H9 (cell line): Measurements from ENCODE around the gene CHMP2A. TPM values are rescaled to one million over a fixed set of nuclear protein-coding genes. Genes with fewer than 3 reads are reported as not detected.

Experiments used
- DNase-seq: peaks from one replicate; pipeline ENCODE4 v3.0.0-alpha.2; 2017
- H2AFZ ChIP-seq: one replicate; pipeline ENCODE4 v1.6.1; 2013; ENCODE audit warnings: mild to moderate bottlenecking, low read length, control low read depth, moderate library complexity
- H2AK5ac ChIP-seq: 2 replicates; pipeline ENCODE4 v1.6.1; 2013; ENCODE audit warnings: low read length, control low read depth, mixed read lengths; ENCODE audit not compliant: insufficient read length
- H2BK120ac ChIP-seq: one replicate; pipeline ENCODE4 v1.6.1; 2013; ENCODE audit warnings: low read depth, mild to moderate bottlenecking, low read length, control low read depth, inconsistent platforms; ENCODE audit not compliant: poor library complexity, severe bottlenecking
- H2BK12ac ChIP-seq: 2 replicates; pipeline ENCODE4 v1.6.1; 2013; ENCODE audit warnings: low read length, control low read depth, mixed read lengths, low read depth; ENCODE audit not compliant: insufficient read length
- H2BK15ac ChIP-seq: 2 replicates; pipeline ENCODE4 v1.6.1; 2013; ENCODE audit warnings: low read depth, low read length, control low read depth
- H2BK20ac ChIP-seq: one replicate; pipeline ENCODE4 v1.6.1; 2013; ENCODE audit warnings: low read depth, mild to moderate bottlenecking, low read length, control low read depth, inconsistent platforms; ENCODE audit not compliant: poor library complexity, severe bottlenecking
- H2BK5ac ChIP-seq: 2 replicates; pipeline ENCODE4 v1.6.1; 2013; ENCODE audit warnings: low read length, control low read depth, mixed read lengths; ENCODE audit not compliant: insufficient read length
- H3K14ac ChIP-seq: 2 replicates; pipeline ENCODE4 v1.6.1; 2013; ENCODE audit warnings: low read length, control low read depth; ENCODE audit not compliant: insufficient read depth
- H3K18ac ChIP-seq: 2 replicates; pipeline ENCODE4 v1.6.1; 2013; ENCODE audit warnings: low read depth, mild to moderate bottlenecking, mixed read lengths, low read length, control low read depth; ENCODE audit not compliant: insufficient read length
- H3K23ac ChIP-seq: 2 replicates; pipeline ENCODE4 v1.6.1; 2013; ENCODE audit warnings: low read length, control low read depth, mixed read lengths, low read depth; ENCODE audit not compliant: insufficient read length
- H3K23me2 ChIP-seq: 2 replicates; pipeline ENCODE4 v1.6.1; 2013; ENCODE audit warnings: low read depth, mild to moderate bottlenecking, mixed read lengths, low read length, control low read depth; ENCODE audit not compliant: insufficient read length, poor library complexity, severe bottlenecking
- H3K27ac ChIP-seq: 2 replicates; pipeline ENCODE4 v1.5.1; 2013; ENCODE audit warnings: low read length, control low read depth, mixed read lengths, low read depth; ENCODE audit not compliant: insufficient read length
- H3K27me3 ChIP-seq: 2 replicates; pipeline ENCODE4 v1.6.1; 2013; ENCODE audit warnings: low read length, control low read depth, inconsistent platforms; ENCODE audit not compliant: insufficient read depth
- H3K4ac ChIP-seq: 2 replicates; pipeline ENCODE4 v1.6.1; 2013; ENCODE audit warnings: low read depth, mild to moderate bottlenecking, control low read depth, inconsistent platforms, low read length, moderate library complexity
- H3K4me1 ChIP-seq: 2 replicates; pipeline ENCODE4 v1.6.1; 2013; ENCODE audit warnings: low read length, control low read depth, inconsistent platforms; ENCODE audit not compliant: insufficient read depth
- H3K4me2 ChIP-seq: 2 replicates; pipeline ENCODE4 v1.6.1; 2013; ENCODE audit warnings: low read length, control low read depth, mixed read lengths; ENCODE audit not compliant: insufficient read length, insufficient read depth
- H3K56ac ChIP-seq: 2 replicates; pipeline ENCODE4 v1.6.1; 2013; ENCODE audit warnings: low read depth, mild to moderate bottlenecking, mixed read lengths, low read length, control low read depth; ENCODE audit not compliant: insufficient read length
- H3K79me1 ChIP-seq: 2 replicates; pipeline ENCODE4 v1.6.1; 2013; ENCODE audit warnings: low read depth, mild to moderate bottlenecking, moderate library complexity, low read length, control low read depth, inconsistent platforms; ENCODE audit not compliant: insufficient read depth, poor library complexity, severe bottlenecking
- H3K79me2 ChIP-seq: 2 replicates; pipeline ENCODE4 v1.6.1; 2013; ENCODE audit warnings: low read length, control low read depth, inconsistent platforms; ENCODE audit not compliant: insufficient read depth
- H3K9ac ChIP-seq: 2 replicates; pipeline ENCODE4 v1.6.1; 2013; ENCODE audit warnings: low read length, control low read depth, mixed read lengths; ENCODE audit not compliant: insufficient read length; ENCODE audit errors: extremely low read depth
- H3K9me3 ChIP-seq: one replicate; pipeline ENCODE4 v1.6.1; 2013; ENCODE audit warnings: low read depth, low read length, inconsistent platforms; ENCODE audit not compliant: control insufficient read depth
- H3T11ph ChIP-seq: one replicate; pipeline ENCODE4 v1.6.1; 2013; ENCODE audit warnings: mild to moderate bottlenecking, low read length, control low read depth, inconsistent platforms
- H4K20me1 ChIP-seq: one replicate; pipeline ENCODE4 v1.6.1; 2013; ENCODE audit not compliant: control insufficient read depth, insufficient read length, insufficient read depth
- H4K5ac ChIP-seq: 2 replicates; pipeline ENCODE4 v1.6.1; 2013; ENCODE audit warnings: low read depth, mild to moderate bottlenecking, mixed read lengths, low read length, control low read depth; ENCODE audit not compliant: insufficient read length
- H4K8ac ChIP-seq: replicated peaks from 2 replicates; pipeline ENCODE4 v1.6.1; 2013; ENCODE audit warnings: low read length, control low read depth, mixed read lengths, low read depth; ENCODE audit not compliant: insufficient read length
- H4K91ac ChIP-seq: 2 replicates; pipeline ENCODE4 v1.6.1; 2013; ENCODE audit warnings: low read depth, mild to moderate bottlenecking, moderate library complexity, mixed read lengths, low read length, control low read depth; ENCODE audit not compliant: insufficient read length
- H3K27ac Mint-ChIP-seq, 3 experiments: 2 replicates in 2 of 3; 3 replicates in 1 of 3; pipeline ENCODE4 v1.8.0; 2020 to 2021; ENCODE audit warnings: mixed read lengths in 3 of 3, mild to moderate bottlenecking in 1 of 3, moderate library complexity in 1 of 3
- H3K27me3 Mint-ChIP-seq: 2 replicates; pipeline ENCODE4 v1.8.0; 2021; ENCODE audit warnings: low read depth, mild to moderate bottlenecking, moderate library complexity, mixed read lengths
- H3K36me3 Mint-ChIP-seq, 3 experiments: 2 replicates in 2 of 3; 3 replicates in 1 of 3; pipeline ENCODE4 v1.8.0; 2020 to 2021; ENCODE audit warnings: low read depth in 3 of 3, mixed read lengths in 3 of 3; ENCODE audit not compliant: insufficient read depth in 1 of 3
- H3K4me1 Mint-ChIP-seq, 2 experiments: 2 replicates each; pipeline ENCODE4 v1.8.0; 2020; ENCODE audit warnings: mixed read lengths in 2 of 2
- H3K4me3 Mint-ChIP-seq, 2 experiments: 2 replicates in 1 of 2; 3 replicates in 1 of 2; pipeline ENCODE4 v1.8.0; 2020 to 2021; ENCODE audit warnings: mild to moderate bottlenecking in 2 of 2, mixed read lengths in 2 of 2, moderate library complexity in 1 of 2
- H3K9me3 Mint-ChIP-seq, 2 experiments: 2 replicates in 1 of 2; 3 replicates in 1 of 2; pipeline ENCODE4 v1.8.0; 2020; ENCODE audit warnings: mild to moderate bottlenecking in 2 of 2, mixed read lengths in 2 of 2, moderate library complexity in 1 of 2
- CTCF ChIP-seq: fragments of 200-600 bp; sonication (generic); conservative IDR thresholded peaks from 3 replicates; pipeline ENCODE4 v1.8.0; 2021; ENCODE audit warnings: antibody characterized with exemption, mild to moderate bottlenecking
- WGBS: extraction: QIAGEN DNeasy Blood & Tissue Kit; methylation state at CpG from one replicate; pipeline ENCODE4 v1.1.7; 2013; ENCODE audit warnings: missing lambda C conversion rate, low lambda C conversion rate, mixed read lengths; ENCODE audit not compliant: insufficient read length; ENCODE audit errors: extremely low coverage; 5-methylcytosine and 5-hydroxymethylcytosine counted together
- total RNA-seq: library from RNA; stranded (reverse); gene quantifications from 2 replicates; pipeline ENCODE4 v1.2.1, GENCODE V29; 2021

Gene CHMP2A
- total RNA-seq, 1 experiment from 2014 or later = 109 TPM

GRCh38 chr19:58538257-58539168, 16.4 kb downstream of the CHMP2A start:
- peak overlapping the region; percentile 62 to 76 for H3K4me3 Mint-ChIP-seq
- H2BK5ac ChIP-seq = no peak overlapping the region
- H2BK120ac ChIP-seq = no peak overlapping the region
- peak overlapping the region; percentile 39 for H3K4me2 ChIP-seq
- no peak overlapping the region for H4K8ac ChIP-seq
- no peak overlapping the region for H3K4ac ChIP-seq
- H3K79me2 ChIP-seq = no peaks in the 10 kb centered on the region
- peaks cover 4% of the 10 kb centered on the region; the same call in 1 of the 2 replicates for H3K27me3 ChIP-seq
- H3K27me3 Mint-ChIP-seq = peaks cover 35% of the 10 kb centered on the region
- peak overlapping the region; percentile 23 for H3K9ac ChIP-seq
- TF ChIP-seq CTCF = no peak
- no peak overlapping the region for H2AFZ ChIP-seq
- no peak overlapping the region for H3K23ac ChIP-seq
- WGBS = no CpG with 5 or more reads among the region's 55 CpGs
- H3K56ac ChIP-seq = no peak overlapping the region
- no peak overlapping the region for H2AK5ac ChIP-seq
- H3K79me1 ChIP-seq = no peaks in the 10 kb centered on the region
- no peaks in the 10 kb centered on the region for H3K9me3 Mint-ChIP-seq
- peaks cover 2% of the 10 kb centered on the region for H3K23me2 ChIP-seq
- no peaks in the 10 kb centered on the region for H3K36me3 Mint-ChIP-seq
- H2BK20ac ChIP-seq = no peak overlapping the region
- peak overlapping the region; percentile 98 to 100 (median 99) for H3K27ac Mint-ChIP-seq
- peaks cover 4 to 10% of the 10 kb centered on the region in 2 experiments for H3K4me1 Mint-ChIP-seq
- no peak overlapping the region for H3T11ph ChIP-seq
- H3K18ac ChIP-seq = peak overlapping the region; percentile 76
- H4K5ac ChIP-seq = peak overlapping the region; percentile 3
- no peaks in the 10 kb centered on the region for H3K9me3 ChIP-seq
- DNase-seq = peak; percentile 94
- H4K91ac ChIP-seq = no peak overlapping the region
- H3K4me1 ChIP-seq = no peaks in the 10 kb centered on the region; the same call in 1 of the 2 replicates
- no peaks in the 10 kb centered on the region for H4K20me1 ChIP-seq
- peak overlapping the region; percentile 46; the same call in 1 of the 2 replicates for H3K14ac ChIP-seq
- no peak overlapping the region for H2BK12ac ChIP-seq
- peak overlapping the region; percentile 38 for H3K27ac ChIP-seq
- H2BK15ac ChIP-seq = no peak overlapping the region
